CD4-positive, alpha-beta memory T cell (primary cell): ENCODE data around the gene CARD14. TPM values are rescaled to one million over a fixed set of nuclear protein-coding genes. Genes with fewer than 3 reads are reported as not detected.

Source experiments
- CTCF ChIA-PET: fragments of 350-600 bp; sonication (Branson Sonifier 250); formaldehyde crosslinking; loops from one replicate; lab custom pipeline; 2021; ENCODE audit warnings: inconsistent platforms; ENCODE audit not compliant: partially characterized antibody; lab: Charles Lee
- POLR2A ChIA-PET: fragments of 350-600 bp; sonication (Branson Sonifier 250); formaldehyde crosslinking; loops from one replicate; lab custom pipeline; 2021; ENCODE audit not compliant: partially characterized antibody; lab: Charles Lee
- DNase-seq, 5 donors: peaks; one replicate each; pipeline versions ENCODE4 v3.0.0 to v3.0.0-alpha.2; 2020 to 2022; ENCODE audit warnings: mixed read lengths in 1 of 5
- H3K27ac ChIP-seq: one replicate; pipeline ENCODE4 v1.7.0; 2013; ENCODE audit warnings: low read depth, low read length
- H3K27me3 ChIP-seq: 2 replicates; pipeline ENCODE4 v1.7.0; 2013; ENCODE audit warnings: mild to moderate bottlenecking, low read length, moderate library complexity; ENCODE audit not compliant: insufficient read depth
- H3K36me3 ChIP-seq: 2 replicates; pipeline ENCODE4 v1.7.0; 2013; ENCODE audit warnings: mild to moderate bottlenecking, low read length, moderate library complexity; ENCODE audit not compliant: insufficient read depth
- H3K4me1 ChIP-seq: 2 replicates; pipeline ENCODE4 v1.7.0; 2013; ENCODE audit warnings: mild to moderate bottlenecking, low read length, moderate library complexity; ENCODE audit not compliant: insufficient read depth
- H3K4me3 ChIP-seq, 2 donors: one replicate each; pipeline ENCODE4 v1.7.0; 2013; ENCODE audit warnings: low read length in 2 of 2, mild to moderate bottlenecking in 1 of 2
- H3K9me3 ChIP-seq, 2 donors: one replicate each; pipeline ENCODE4 v1.7.0; 2013; ENCODE audit warnings: low read length in 2 of 2, control low read depth in 1 of 2; ENCODE audit not compliant: control insufficient read depth in 1 of 2
- H3K27ac Mint-ChIP-seq, 7 donors: one replicate each; pipeline ENCODE4 v1.8.0; 2020 to 2021; ENCODE audit warnings: mixed read lengths in 7 of 7, mild to moderate bottlenecking in 6 of 7, inconsistent platforms in 3 of 7, moderate library complexity in 3 of 7
- H3K27me3 Mint-ChIP-seq, 2 donors: one replicate each; pipeline ENCODE4 v1.8.0; 2020 to 2021; ENCODE audit warnings: mixed read lengths in 2 of 2
- H3K36me3 Mint-ChIP-seq, 2 donors: one replicate each; pipeline ENCODE4 v1.8.0; 2020 to 2021; ENCODE audit warnings: mixed read lengths in 2 of 2, inconsistent platforms in 1 of 2, mild to moderate bottlenecking in 1 of 2
- H3K4me1 Mint-ChIP-seq, 4 donors: one replicate each; pipeline ENCODE4 v1.8.0; 2020 to 2021; ENCODE audit warnings: mixed read lengths in 4 of 4, mild to moderate bottlenecking in 1 of 4
- H3K4me3 Mint-ChIP-seq, 8 donors: one replicate each; pipeline ENCODE4 v1.8.0; 2020 to 2021; ENCODE audit warnings: mixed read lengths in 8 of 8, mild to moderate bottlenecking in 7 of 8, moderate library complexity in 6 of 8, inconsistent platforms in 3 of 8
- H3K9me3 Mint-ChIP-seq, 8 donors: one replicate each; pipeline ENCODE4 v1.8.0; 2020 to 2021; ENCODE audit warnings: mixed read lengths in 8 of 8, mild to moderate bottlenecking in 5 of 8, inconsistent platforms in 3 of 8, moderate library complexity in 1 of 8
- intact Hi-C: fragments of 100-400 bp; cut with micrococcal nuclease; formaldehyde crosslinking; loops from one replicate; pipeline ENCODE4 v1.15.1; 2023
- polyA plus RNA-seq, 2 donors: library from polyadenylated mRNA; unstranded; fragments of 300-500 nt; fragmentation: Illumina TruSeq; gene quantifications; one replicate each; pipeline ENCODE4 v1.2.3, GENCODE V29; 2021
- total RNA-seq, 2 experiments: library from RNA; stranded (reverse); gene quantifications; one replicate each; pipeline ENCODE4 v1.2.3, GENCODE V29; 2021

The CARD14 gene
- total and polyA plus RNA-seq, 4 experiments from 2014 or later = 0.07 to 0.09 TPM; not detected in 2

- H3K27ac Mint-ChIP-seq = peak overlapping the region in 3 of 7 donors; percentile 8 to 46 (median 25)
- H3K36me3 ChIP-seq = peaks cover 3% of the 10 kb centered on the region
These were observed 75.2 kb downstream of the CARD14 start for GRCh38 chr17:80244871-80245509.

DNA sequence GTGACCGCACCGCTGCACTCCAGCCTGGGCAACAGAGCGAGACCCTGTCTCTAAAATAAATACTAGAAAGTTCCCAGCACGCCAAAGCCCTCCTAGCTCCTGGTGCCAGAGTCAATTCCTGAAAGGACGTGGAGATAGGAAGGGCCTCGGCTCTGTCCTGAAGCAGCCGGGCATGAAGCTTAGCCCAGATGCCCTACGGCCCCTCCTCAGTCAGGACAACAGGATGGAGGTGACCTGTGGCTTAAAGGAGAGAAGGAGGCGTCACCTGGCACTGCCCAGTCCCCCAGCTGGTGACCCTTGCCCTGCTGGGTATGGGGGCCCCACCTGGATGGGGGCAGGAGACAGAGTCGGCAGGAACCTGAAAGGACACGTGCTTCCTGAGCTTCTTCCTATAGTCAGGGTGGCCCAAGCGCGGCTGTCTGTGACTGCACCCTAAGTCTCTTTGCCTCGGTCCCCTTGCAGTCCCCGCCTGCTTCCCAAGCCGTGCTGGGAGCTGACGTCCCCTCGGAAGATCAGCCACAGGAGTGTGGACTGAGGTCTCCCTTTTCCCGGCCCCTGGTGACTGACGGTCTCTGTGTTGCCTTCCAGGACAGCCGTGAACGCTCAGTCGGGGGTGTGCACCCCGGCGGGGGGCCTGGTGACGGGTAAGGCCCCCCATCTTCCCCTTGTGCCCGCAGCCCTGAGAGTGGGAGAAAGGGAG lies 75.9 kb downstream of the CARD14 start:
- intact Hi-C loops = no loop called here
- no peak overlapping the region for H3K4me3 ChIP-seq
- H3K4me3 Mint-ChIP-seq = no peak overlapping the region
- H3K4me1 Mint-ChIP-seq = no peaks in the 10 kb centered on the region
- H3K9me3 Mint-ChIP-seq = no peaks in the 10 kb centered on the region
- H3K4me1 ChIP-seq = no peaks in the 10 kb centered on the region
- POLR2A ChIA-PET = interaction anchor here (0.7 kb wide), 1 partner anchor 9 kb away, joined by 3 read pairs; no protein-coding TSS in a partner anchor
- H3K9me3 ChIP-seq = no peaks in the 10 kb centered on the region
- CTCF ChIA-PET = no interaction called here
- DNase-seq = no peak
- H3K36me3 Mint-ChIP-seq = peaks cover 10 to 34% of the 10 kb centered on the region in 2 donors
- no peaks in the 10 kb centered on the region for H3K27me3 ChIP-seq
- H3K27ac ChIP-seq = no peak overlapping the region
- H3K27ac Mint-ChIP-seq = peak overlapping the region in 2 of 7 donors; percentile 25 to 46
- H3K27me3 Mint-ChIP-seq = no peaks in the 10 kb centered on the region
- H3K36me3 ChIP-seq = peaks cover 3% of the 10 kb centered on the region

More at GRCh38 chr17:80244871-80245509, 75.2 kb downstream of the CARD14 start:
- Mint-ChIP-seq H3K9me3 (no peaks in the 10 kb centered on the region), H3K4me3 (no peak overlapping the region), H3K4me1 (no peaks in the 10 kb centered on the region), H3K27me3 (no peaks in the 10 kb centered on the region), H3K36me3 (peaks cover 13 to 37% of the 10 kb centered on the region in 2 donors)
- POLR2A ChIA-PET = interaction anchor here (0.7 kb wide), 1 partner anchor 10 kb away, joined by 3 read pairs; no protein-coding TSS in a partner anchor
- H3K4me3 ChIP-seq = no peak overlapping the region
- H3K4me1 ChIP-seq = no peaks in the 10 kb centered on the region
- no peak overlapping the region for H3K27ac ChIP-seq
- H3K9me3 ChIP-seq = no peaks in the 10 kb centered on the region
- CTCF ChIA-PET = no interaction called here
- DNase-seq = no peak
- H3K27me3 ChIP-seq = no peaks in the 10 kb centered on the region
- intact Hi-C loops = no loop called here

- no peaks in the 10 kb centered on the region for H3K4me1 Mint-ChIP-seq
- H3K36me3 ChIP-seq = peaks cover 3% of the 10 kb centered on the region
- CTCF ChIA-PET = interaction anchor here (0.5 kb wide), 1 partner anchor 78 kb away, joined by 3 read pairs; no protein-coding TSS in a partner anchor
- no peaks in the 10 kb centered on the region for H3K9me3 Mint-ChIP-seq
- H3K4me3 ChIP-seq = no peak overlapping the region
- H3K27ac ChIP-seq = no peak overlapping the region
- no peaks in the 10 kb centered on the region for H3K9me3 ChIP-seq
- no peaks in the 10 kb centered on the region for H3K4me1 ChIP-seq
- H3K27me3 Mint-ChIP-seq = no peaks in the 10 kb centered on the region
- H3K4me3 Mint-ChIP-seq = no peak overlapping the region
- no peak for DNase-seq
- H3K36me3 Mint-ChIP-seq = peaks cover 8 to 30% of the 10 kb centered on the region in 2 donors
- intact Hi-C loops = no loop called here
- POLR2A ChIA-PET = no interaction called here
- peak overlapping the region in 1 of 7 donors; percentile 80 for H3K27ac Mint-ChIP-seq
- H3K27me3 ChIP-seq = no peaks in the 10 kb centered on the region
These were observed 76.4 kb downstream of the CARD14 start for GRCh38 chr17:80246266-80246681.

DNA sequence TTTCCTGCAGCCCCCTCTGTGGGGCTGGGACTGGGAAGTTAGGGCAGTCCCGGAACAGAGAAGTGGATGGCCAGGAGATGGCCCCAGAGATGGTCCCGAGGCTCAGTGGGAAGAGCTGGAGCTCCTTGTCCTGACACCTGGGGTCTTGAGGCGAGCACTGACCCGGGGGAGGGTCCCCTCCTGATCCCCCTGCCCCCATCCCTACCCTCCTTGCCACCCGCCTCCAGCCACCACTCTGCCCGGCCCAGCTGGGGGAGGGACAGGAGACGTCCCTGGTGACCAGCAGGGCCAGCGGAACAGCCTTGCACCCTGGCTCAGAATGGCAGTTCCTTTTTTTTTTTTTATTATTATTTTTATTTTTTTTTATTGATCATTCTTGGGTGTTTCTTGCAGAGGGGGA lies 76.9 kb downstream of the CARD14 start:
- POLR2A ChIA-PET = no interaction called here
- CTCF ChIA-PET = interaction anchor here (0.5 to 1.3 kb wide), 2 partner anchors 50 to 77 kb away, joined by 3 read pairs; no protein-coding TSS in a partner anchor
- H3K9me3 Mint-ChIP-seq = no peaks in the 10 kb centered on the region
- H3K27me3 Mint-ChIP-seq = no peaks in the 10 kb centered on the region
- no peaks in the 10 kb centered on the region for H3K9me3 ChIP-seq
- H3K27ac ChIP-seq = no peak overlapping the region
- H3K36me3 ChIP-seq = peaks cover 3% of the 10 kb centered on the region
- peak overlapping the region in 2 of 7 donors; percentile 29 to 80 for H3K27ac Mint-ChIP-seq
- no peak overlapping the region for H3K4me3 ChIP-seq
- no peaks in the 10 kb centered on the region for H3K27me3 ChIP-seq
- intact Hi-C loops = no loop called here
- DNase-seq = no peak
- H3K4me1 ChIP-seq = no peaks in the 10 kb centered on the region
- H3K4me1 Mint-ChIP-seq = peaks cover 0 to 1% (median 0%) of the 10 kb centered on the region in 4 donors
- peaks cover 3 to 26% of the 10 kb centered on the region in 2 donors for H3K36me3 Mint-ChIP-seq
- no peak overlapping the region for H3K4me3 Mint-ChIP-seq

DNA sequence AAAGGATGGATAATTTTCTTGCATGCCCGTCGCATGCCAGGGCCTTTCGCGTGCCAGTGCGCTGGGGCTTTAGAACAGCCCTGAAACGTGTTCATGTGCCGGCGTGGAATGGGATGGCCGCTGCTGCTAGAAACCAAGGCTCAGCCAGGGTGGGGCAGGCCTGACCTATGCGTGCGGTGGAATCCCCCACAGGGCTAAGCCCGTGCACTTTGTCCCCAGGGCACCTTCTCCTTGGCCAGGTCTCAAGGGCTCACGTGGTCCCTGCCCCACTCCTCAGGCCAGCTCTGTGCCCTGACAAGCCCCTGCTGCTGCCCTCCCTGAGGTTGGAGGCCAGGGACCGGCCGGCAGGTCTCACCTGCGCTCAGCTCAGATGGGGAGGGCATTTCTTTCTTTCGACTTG lies 77.7 kb downstream of the CARD14 start:
- Histone ChIP-seq H3K4me3 (no peak overlapping the region), H3K27ac (no peak overlapping the region), H3K4me1 (no peaks in the 10 kb centered on the region), H3K27me3 (no peaks in the 10 kb centered on the region), H3K9me3 (no peaks in the 10 kb centered on the region), H3K36me3 (no peaks in the 10 kb centered on the region)
- Mint-ChIP-seq H3K27ac (no peak overlapping the region), H3K36me3 (peaks cover 3 to 20% of the 10 kb centered on the region in 2 donors), H3K4me3 (no peak overlapping the region), H3K4me1 (peaks cover 0 to 6% (median 1%) of the 10 kb centered on the region in 4 donors), H3K9me3 (no peaks in the 10 kb centered on the region), H3K27me3 (no peaks in the 10 kb centered on the region)
- intact Hi-C loops = no loop called here
- DNase-seq = no peak
- POLR2A ChIA-PET = no interaction called here
- CTCF ChIA-PET = interaction anchor here (1.3 kb wide), 1 partner anchor 51 kb away, joined by 3 read pairs; no protein-coding TSS in a partner anchor

GRCh38 chr17:80248001-80248893 lies 78.4 kb downstream of the CARD14 start:
- H3K36me3 ChIP-seq = no peaks in the 10 kb centered on the region

More at GRCh38 chr17:80248001-80248893, 78.4 kb downstream of the CARD14 start:
- Histone ChIP-seq H3K27ac (no peak overlapping the region), H3K27me3 (no peaks in the 10 kb centered on the region), H3K4me3 (no peak overlapping the region), H3K4me1 (peaks cover 3% of the 10 kb centered on the region), H3K9me3 (no peaks in the 10 kb centered on the region)
- no peak overlapping the region for H3K4me3 Mint-ChIP-seq
- POLR2A ChIA-PET = no interaction called here
- H3K27me3 Mint-ChIP-seq = no peaks in the 10 kb centered on the region
- H3K9me3 Mint-ChIP-seq = no peaks in the 10 kb centered on the region
- intact Hi-C loops = no loop called here
- CTCF ChIA-PET = interaction anchor here (1.3 kb wide), 1 partner anchor 52 kb away, joined by 3 read pairs; no protein-coding TSS in a partner anchor
- H3K36me3 Mint-ChIP-seq = peaks cover 3 to 18% of the 10 kb centered on the region in 2 donors
- H3K4me1 Mint-ChIP-seq = peaks cover 3 to 13% (median 7%) of the 10 kb centered on the region in 4 donors
- DNase-seq = no peak
- H3K27ac Mint-ChIP-seq = peak overlapping the region in 1 of 7 donors; percentile 35
